KOPT-K1 (cell line): Measurements from ENCODE around the gene FUNDC2.

Experiments used
- H3K27ac ChIP-seq: fragments of 200-600 bp; sonication (generic); 2 replicates; pipeline ENCODE4 v1.5.1; 2016; ENCODE audit warnings: antibody characterized with exemption, mild to moderate bottlenecking, low read depth, low read length; ENCODE audit not compliant: poor library complexity, severe bottlenecking
- H3K36me3 ChIP-seq: fragments of 200-600 bp; sonication (generic); 2 replicates; pipeline ENCODE4 v1.5.1; 2017; ENCODE audit warnings: antibody characterized with exemption, mild to moderate bottlenecking, low read length, moderate library complexity; ENCODE audit not compliant: insufficient read depth
- H3K9me3 ChIP-seq: fragments of 200-600 bp; sonication (generic); 2 replicates; pipeline ENCODE4 v1.5.1; 2017; ENCODE audit warnings: antibody characterized with exemption, low read length, mild to moderate bottlenecking; ENCODE audit not compliant: insufficient read depth, poor library complexity, severe bottlenecking

The FUNDC2 gene

DNA sequence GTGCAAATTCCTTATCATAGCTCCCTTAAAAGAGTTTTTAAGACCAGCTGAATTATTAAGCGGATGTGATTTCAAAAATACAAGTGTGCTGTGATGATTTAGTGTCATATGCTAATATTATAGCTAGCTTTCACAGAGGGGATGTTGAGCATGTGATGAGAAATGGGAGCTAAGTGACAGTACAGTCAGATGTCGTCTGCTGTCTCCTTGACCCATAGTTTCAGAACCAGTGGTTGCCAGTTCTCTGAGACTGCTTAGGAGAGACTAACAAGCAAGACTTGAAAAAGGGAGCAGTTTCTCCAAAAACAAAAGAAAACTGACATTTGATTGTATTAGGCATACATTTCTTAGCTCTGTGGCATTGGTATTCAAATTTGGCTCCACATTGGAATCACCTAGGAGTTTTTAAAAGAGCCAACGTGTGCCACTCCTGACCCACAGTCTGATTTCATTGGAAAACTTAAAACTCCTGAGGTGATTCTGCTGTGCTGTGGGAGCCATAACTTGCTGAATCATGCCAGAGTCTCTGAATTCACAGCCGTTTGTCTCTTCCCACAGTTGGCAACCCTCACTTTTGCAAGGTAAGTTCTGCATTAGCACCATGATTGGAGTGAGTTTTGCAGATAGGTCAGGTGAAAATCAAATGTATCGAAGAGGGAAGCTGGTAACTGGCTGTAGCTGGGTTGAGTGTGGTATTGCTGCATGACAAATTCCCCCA lies 20.3 kb downstream of the FUNDC2 start:
- Histone ChIP-seq H3K27ac (peak overlapping the region; percentile 31), H3K9me3 (no peaks in the 10 kb centered on the region)

DNA sequence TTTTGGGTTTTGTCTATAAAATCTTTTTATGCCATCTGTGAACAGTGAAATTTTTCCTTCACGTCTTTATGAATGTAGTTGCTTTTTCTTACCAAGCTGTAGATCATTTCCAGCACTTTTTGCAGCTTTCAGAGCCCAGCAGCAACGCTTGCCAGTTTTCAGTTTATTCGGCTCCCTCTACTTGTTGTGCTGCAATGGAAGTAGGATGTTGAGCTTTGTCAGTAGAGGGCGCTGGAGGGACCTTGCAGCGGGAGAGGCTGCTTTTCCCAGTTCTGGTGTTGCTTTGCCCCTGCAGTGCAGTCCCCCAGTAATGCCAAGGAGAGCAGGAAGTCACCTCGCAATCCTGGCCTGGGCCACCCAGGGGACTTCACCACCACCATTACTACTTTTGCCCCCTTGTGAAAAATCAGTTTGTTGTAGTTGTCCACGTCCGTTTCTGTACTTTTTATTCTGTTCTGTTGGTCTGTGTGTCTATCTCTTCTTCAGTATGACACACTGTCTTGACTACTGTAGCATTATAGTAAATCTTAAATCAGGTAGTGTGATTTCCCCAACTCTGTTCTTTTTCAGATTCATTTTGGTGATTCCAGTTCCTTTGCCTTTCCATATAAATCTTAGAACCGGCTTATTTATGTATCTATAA lies 22.5 kb downstream of the FUNDC2 start:
- H3K27ac ChIP-seq: peak overlapping the region; percentile 93
- no peaks in the 10 kb centered on the region for H3K9me3 ChIP-seq
- peaks cover 17% of the 10 kb centered on the region for H3K36me3 ChIP-seq

More for the DNA sequence above, 20.3 kb downstream of the FUNDC2 start:
- peaks cover 12% of the 10 kb centered on the region; the same call in 1 of the 2 replicates for H3K36me3 ChIP-seq

DNA sequence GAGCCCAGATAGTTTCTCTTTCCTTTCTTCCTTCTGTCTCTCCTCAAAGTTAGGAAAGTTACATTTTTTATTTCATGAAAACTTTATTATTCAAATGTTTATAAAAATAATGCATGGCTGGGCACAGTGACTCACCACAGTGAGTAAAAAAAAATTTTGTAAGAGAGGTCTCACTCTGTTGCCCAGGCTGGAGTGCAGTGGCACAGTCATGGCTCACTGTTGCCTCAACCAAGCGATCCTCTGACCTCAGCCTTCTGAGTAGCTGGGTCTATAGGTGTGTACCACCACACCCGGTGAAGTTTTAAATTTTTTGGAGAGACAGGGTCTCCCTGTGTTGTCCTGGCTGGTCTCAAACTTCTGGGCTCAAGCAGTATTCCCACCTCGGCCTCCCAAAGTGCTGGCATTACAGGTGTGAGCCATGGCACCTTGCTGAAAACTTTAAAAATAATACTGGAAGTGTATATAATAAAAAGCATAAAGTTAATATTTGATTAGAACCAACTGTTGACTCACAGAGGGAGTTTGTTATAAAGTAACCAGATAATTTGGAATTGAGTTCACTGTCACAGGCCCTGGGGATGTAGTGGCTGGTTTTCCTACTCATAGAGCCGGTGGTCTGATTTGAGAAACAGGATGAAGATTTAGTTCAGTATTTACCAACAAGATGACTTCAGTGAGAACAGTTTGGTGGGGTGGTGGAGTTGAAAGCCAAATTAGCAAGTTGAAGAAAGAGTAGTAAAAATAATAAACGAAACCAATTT lies 26.3 kb downstream of the FUNDC2 start:
- Histone ChIP-seq H3K36me3 (peaks cover 15% of the 10 kb centered on the region), H3K27ac (peak overlapping the region; percentile 93)

DNA sequence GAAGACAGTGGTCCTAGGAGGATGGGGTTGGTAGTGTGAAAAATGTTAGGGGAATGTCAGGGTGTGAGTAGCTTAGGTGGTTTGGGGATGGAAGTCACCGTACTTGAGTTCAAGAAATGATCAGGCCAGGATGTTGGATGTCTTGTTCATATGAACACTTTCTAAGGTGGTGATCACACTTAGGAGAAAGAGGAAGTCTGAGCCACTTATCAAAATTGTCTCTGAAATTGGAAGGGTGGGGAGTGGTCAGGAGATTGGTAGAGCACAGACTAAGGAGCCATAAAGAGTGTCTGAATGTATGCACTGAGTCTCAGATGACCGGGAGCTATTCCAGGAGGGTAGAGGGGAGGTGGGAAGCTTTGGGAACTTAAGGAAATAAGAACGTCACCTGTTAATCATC lies 27.0 kb downstream of the FUNDC2 start:
- Histone ChIP-seq H3K9me3 (no peaks in the 10 kb centered on the region), H3K27ac (peak overlapping the region; percentile 93), H3K36me3 (peaks cover 15% of the 10 kb centered on the region)

More for the DNA sequence above, 26.3 kb downstream of the FUNDC2 start:
- no peaks in the 10 kb centered on the region for H3K9me3 ChIP-seq

DNA sequence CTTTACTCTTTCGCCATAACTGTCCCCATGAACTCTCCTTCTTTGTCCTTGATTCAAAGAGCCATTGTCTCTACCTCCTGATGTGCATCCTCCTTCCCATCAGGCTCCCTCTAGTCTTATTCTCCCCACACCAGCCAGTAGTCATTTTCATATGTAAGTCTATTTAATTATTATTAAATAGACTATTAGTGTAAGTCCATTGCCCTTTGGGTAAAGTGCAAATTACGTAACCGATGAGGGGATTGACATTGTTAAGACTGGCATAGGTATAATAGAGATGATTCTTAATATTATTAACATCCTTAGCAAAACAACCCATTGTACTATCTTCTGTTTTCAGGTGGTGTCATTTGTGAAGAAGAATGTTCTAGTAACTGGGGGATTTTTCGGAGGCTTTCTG lies 27.6 kb downstream of the FUNDC2 start:
- H3K36me3 ChIP-seq: peaks cover 15% of the 10 kb centered on the region
- H3K27ac ChIP-seq: no peak overlapping the region
- no peaks in the 10 kb centered on the region for H3K9me3 ChIP-seq

DNA sequence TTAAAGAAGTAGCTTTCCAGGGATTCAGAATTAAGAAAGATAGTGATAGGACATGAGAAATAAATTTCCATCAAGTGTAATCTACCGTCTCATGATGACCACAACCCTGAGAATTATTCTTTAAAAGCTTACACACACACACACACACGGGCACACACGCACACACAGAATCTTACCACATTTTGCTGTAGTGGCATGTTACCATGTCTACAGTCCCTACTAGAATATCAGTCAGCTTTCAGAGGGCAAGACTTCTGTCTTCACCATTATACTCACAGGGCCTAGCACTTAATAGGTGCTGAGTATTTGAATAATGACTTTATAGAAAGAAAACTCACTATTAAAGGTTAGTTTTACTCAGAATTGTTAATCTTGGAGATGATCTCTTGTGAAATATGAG lies 28.9 kb downstream of the FUNDC2 start:
- peaks cover 25% of the 10 kb centered on the region for H3K36me3 ChIP-seq

DNA sequence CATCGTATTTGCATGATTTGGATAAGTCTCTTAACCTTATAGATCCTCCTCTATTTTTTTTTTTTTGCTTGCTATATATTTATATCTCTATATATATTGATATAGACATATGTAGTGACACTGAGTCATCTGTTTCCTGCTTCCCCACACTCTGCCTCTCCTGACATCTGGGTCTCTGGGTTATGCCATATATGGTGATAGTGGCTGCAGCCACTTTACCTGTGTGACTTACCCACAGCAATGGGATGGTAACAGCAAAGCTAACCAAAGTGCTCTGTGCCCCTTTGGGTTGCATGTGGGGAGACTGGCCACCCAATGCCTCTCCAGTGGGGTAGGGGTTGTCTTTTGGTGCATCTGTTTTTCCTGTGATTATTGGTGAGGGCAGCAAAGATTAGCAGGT lies 29.8 kb downstream of the FUNDC2 start:
- peaks cover 35% of the 10 kb centered on the region for H3K36me3 ChIP-seq
- peak overlapping the region; percentile 51 for H3K27ac ChIP-seq
- H3K9me3 ChIP-seq: no peaks in the 10 kb centered on the region

More for the DNA sequence above, 28.9 kb downstream of the FUNDC2 start:
- H3K27ac ChIP-seq: no peak overlapping the region
- H3K9me3 ChIP-seq: no peaks in the 10 kb centered on the region

DNA sequence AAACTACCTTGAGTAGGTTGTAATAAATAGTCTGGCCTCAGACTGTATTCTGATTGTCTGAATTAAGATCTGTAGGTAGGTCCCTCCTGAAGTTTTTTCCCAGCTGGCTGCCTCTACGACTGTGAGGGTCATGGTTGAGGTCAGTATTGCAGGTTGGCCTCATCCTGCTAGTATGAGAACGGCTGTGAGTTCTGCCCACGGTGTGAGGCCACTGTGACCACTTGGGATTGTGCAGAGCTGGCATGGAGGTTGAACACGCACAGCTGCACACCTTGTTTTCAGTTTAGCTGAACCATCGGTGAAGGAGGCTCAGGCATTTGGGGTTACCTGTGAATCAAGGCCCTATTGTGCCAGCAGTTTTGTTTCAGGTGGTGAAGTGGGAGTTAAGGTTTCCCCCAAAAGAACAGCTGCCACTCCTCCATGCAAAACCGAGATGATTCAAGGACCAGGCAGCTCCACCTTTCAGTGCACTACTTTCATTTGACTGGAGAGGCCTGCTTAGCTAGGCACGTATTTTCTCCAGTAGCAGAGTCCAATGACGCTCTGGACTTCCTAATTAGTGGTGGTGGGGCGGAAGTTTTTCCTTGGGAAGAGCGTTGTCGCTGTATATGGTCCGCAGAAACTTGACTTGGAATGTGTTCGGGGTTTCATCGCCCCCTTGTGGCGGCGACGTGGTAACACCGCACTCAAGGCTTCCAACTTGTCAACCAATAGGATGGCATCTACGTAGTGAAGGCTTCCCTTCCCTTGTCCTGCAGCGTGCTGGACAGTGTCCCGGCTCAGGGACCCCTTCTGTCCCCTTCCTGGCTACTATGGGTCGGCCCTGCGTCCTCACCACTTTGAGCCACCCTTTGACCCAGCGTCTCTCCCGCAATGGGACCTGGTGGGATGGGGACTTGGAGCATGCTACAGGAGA lies 30.5 kb downstream of the FUNDC2 start:
- peak overlapping the region; percentile 51 for H3K27ac ChIP-seq
- H3K36me3 ChIP-seq: peaks cover 42% of the 10 kb centered on the region
- H3K9me3 ChIP-seq: no peaks in the 10 kb centered on the region

DNA sequence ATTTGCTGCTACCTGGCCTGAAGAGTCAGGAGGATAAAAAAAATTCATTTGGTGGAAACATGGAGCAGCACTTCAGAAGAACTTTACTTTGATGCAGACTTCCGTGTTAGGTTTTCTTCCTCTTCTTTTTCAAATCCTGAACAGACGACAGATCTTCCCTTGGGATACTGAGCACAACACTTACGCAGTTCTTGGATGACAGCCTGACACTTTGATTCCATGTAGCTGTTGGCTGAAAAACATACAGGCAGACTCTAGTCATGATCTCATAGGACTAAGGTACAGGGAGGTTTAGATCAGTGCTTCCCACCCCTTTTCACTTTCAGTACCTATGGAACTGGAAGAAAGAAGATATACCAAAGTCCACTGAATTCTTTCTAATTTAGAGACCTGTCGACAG lies 35.1 kb downstream of the FUNDC2 start:
- peaks cover 33% of the 10 kb centered on the region for H3K36me3 ChIP-seq
- no peak overlapping the region for H3K27ac ChIP-seq
- H3K9me3 ChIP-seq: no peaks in the 10 kb centered on the region

DNA sequence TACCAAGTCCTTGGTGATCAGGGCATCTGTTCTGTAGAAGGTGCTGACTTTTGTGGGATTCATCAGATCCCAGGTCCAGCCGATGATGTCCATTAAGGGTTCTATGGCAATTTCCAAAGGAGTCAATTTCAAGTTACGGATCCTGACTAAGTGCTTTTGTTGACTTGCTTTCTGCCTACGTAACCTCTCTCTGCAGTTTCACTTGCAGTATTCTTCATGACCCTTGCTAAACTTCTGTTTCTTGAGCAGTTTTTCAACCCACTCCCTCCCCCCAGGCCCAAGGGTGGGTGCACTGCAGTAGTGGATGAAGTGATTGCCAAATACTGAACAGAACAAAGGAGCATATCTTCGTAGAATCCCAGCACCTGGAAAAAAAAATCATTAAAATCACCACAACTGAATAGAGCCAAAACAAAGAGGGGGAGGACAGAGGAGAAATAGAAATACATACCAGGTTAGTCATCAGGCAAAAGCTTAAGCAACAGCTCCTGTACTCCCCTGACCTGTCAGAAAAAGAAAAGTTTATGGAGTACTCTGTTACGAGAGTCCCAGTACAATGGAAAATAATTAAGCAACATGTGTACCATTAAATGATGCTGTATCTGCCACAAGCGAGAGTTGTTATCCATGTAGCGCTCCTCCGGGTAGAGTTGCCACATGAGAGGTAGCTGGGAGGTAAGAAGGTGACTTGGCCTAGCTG lies 38.5 kb downstream of the FUNDC2 start:
- Histone ChIP-seq H3K27ac (no peak overlapping the region), H3K36me3 (peaks cover 26% of the 10 kb centered on the region), H3K9me3 (no peaks in the 10 kb centered on the region)

DNA sequence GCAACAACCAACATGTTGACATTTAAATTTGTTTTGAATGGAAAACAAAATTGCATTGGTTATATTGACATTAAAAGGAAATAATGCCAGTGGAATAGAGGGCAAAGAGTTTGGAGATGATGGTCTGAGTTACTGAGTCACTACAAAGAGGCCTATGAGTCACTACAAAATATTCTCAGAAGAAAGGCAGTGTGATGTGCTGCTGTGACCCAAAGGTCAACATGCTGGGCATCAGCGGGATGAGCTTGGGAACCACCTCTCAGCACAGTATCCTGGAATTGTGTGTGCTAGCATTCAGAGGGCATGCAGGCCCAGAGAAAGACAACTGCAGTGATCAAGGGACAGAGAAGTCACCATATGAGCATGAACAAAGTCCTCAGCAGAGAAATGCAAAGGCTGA lies 41.5 kb downstream of the FUNDC2 start:
- H3K27ac ChIP-seq: no peak overlapping the region
- peaks cover 5% of the 10 kb centered on the region for H3K36me3 ChIP-seq
- no peaks in the 10 kb centered on the region for H3K9me3 ChIP-seq

DNA sequence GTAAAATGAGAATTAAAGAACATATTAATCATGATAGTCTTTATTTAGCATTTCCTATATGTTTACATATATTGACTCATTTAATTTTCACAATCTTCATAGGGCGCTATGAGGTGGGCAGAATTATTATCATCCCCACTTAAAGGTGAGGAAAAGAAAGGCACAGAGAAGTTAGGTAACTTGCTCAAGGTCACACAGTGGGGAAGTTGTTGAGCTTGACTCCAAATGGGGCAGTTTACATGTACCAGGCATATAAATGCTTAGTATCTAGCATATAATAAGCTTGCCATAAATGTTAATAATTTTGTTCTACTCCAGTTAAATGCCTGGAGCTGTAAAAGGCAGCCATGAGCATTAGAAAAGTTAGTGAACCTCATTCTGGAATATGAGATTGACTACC lies 42.8 kb downstream of the FUNDC2 start:
- H3K27ac ChIP-seq: no peak overlapping the region
- peaks cover 18% of the 10 kb centered on the region for H3K36me3 ChIP-seq

DNA sequence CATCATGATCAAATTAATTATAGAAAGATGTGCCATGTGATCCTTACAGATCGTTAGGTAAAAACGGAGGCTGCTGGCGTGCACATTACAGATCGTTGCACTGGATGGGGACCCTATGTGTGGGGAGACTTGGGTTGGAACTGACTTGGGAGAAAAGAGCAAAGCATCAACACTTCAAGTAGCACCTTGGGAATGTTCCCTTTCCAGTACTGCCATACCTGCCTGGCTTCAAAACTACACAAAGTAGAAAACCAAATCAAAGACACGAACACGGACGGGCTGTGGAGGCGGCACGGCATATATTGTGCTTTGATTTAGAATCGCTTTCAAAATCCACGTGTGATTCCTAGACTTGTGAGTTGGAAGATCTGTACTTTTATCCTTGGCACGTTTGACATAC lies 43.4 kb downstream of the FUNDC2 start:
- Histone ChIP-seq H3K27ac (peak overlapping the region; percentile 67), H3K36me3 (peaks cover 20% of the 10 kb centered on the region), H3K9me3 (no peaks in the 10 kb centered on the region)

More for the DNA sequence above, 42.8 kb downstream of the FUNDC2 start:
- no peaks in the 10 kb centered on the region for H3K9me3 ChIP-seq

DNA sequence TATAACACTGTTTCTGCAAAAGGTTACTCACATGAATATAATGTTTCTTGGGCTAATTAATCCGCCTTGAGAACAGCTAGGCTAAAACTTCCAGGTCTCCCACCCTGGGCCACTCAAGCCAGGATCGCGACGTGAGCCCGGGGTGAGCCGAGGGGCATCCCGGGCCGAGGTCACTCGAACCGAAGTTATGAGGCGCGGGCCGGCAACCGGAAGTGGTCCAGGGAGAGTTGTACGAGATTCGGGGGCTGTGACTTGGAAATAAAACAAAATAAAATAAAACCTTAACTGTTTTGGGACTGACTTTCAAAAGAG lies 44.0 kb downstream of the FUNDC2 start:
- peaks cover 26% of the 10 kb centered on the region for H3K36me3 ChIP-seq
- no peaks in the 10 kb centered on the region for H3K9me3 ChIP-seq
- peak overlapping the region; percentile 67 for H3K27ac ChIP-seq
